ENCODE data around the gene GGT6.

Gene GGT6

GRCh38 chr17:4520060-4520893 lies 40.1 kb downstream of the GGT6 start:
- H3K4me3 ChIP-seq (ENCODE audit: low read depth, low read length), result no peak overlapping the region
- TF ChIP-seq CTCF (conservative IDR thresholded peaks at IDR 0.05; ENCODE audit: low read depth, low read length), result no peak
- no peak for DNase-seq (ENCODE audit: low read depth)

DNA sequence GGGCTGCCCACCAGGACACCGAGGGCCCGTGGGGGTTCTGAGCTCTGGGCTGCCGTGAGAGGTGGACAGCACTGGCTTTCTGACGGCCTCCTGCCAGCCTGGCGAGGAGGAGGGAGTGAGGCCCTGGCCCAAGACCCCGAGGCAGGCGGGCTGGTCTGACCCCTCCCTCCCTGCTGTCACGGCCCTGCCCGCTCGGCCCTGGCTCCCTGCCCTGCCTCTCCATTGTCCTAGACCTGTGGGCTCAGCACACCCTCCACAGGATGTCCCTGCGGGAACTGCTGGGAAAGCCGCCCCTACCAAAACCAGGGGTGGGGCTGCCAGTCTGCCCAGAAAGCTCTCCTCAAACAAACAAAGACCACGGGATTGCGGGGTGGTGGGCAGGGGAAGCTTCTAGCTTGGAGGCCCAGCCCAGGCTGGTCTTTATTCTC lies 41.0 kb downstream of the GGT6 start:
- no peak for TF ChIP-seq CTCF (conservative IDR thresholded peaks at IDR 0.05; ENCODE audit: low read depth, low read length)
- H3K4me3 ChIP-seq (ENCODE audit: low read depth, low read length), result no peak overlapping the region
- no peak for DNase-seq (ENCODE audit: low read depth)

DNA sequence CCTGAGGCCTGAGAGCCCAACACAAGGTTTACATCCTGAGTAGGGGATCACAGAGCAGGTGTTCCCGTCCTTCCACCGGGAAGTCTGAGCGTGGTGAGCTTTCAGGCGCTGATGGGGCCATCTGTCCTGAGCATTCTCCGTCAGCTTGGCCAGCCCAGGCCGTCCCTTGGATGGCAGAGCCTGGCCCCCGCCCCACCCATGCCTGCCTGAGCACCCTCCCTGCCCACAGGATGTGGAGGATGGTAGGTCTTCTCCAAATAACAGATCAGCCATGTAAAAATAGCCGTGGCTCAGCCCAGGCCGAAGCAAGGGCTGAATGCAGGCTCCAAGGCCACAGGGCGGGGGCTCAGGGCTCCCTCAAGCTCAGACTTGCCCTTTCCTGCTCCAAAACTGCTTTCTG lies 41.5 kb downstream of the GGT6 start:
- no peak overlapping the region for H3K4me3 ChIP-seq (ENCODE audit: low read depth, low read length)
- no peak for DNase-seq (ENCODE audit: low read depth)
- TF ChIP-seq CTCF (conservative IDR thresholded peaks at IDR 0.05; ENCODE audit: low read depth, low read length), result no peak

DNA sequence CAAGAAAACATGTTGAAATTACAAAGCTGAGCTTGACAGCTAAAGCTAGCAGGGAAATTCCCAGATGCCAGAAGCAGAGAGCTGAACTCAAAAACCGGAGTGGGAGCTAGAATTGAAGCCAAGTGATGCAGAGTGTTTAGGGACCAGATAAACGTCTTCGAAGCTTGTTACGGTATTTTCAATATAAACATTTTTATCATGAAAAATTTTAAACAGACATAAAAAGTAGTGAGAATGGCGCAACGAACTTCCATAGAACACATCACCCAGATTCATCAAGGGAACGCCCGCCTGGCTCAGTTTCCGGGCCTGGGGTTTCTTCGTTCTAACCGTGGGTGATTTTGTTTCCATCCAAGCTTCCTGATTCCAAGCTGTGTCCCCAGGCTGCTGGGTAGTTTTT lies 43.6 kb downstream of the GGT6 start:
- no peak for TF ChIP-seq CTCF (conservative IDR thresholded peaks at IDR 0.05; ENCODE audit: low read depth, low read length)
- peak; percentile 74 for DNase-seq (ENCODE audit: low read depth)
- no peak overlapping the region for H3K4me3 ChIP-seq (ENCODE audit: low read depth, low read length)

DNA sequence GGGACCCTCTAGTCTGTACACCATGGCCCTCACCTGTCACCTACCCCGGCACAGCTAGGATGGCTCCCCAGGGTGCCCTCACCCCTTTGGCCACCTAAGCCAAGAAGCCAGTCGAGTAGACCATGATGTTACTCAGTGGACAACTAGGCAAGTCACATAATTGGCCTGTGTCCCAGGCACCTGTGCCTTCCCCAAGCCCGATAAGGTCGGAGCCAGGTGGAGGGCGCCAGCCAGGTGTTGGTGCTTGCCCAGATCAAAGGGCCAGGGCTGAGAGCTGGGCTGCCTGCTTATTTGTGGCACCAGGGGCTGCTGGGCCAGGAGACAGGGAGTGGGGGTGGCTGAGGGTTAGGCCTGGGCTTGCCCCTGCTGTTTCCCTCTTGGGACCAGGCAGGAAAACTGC lies 44.9 kb downstream of the GGT6 start:
- no peak for DNase-seq (ENCODE audit: low read depth)
- no peak for TF ChIP-seq CTCF (conservative IDR thresholded peaks at IDR 0.05; ENCODE audit: low read depth, low read length)
- no peak overlapping the region for H3K4me3 ChIP-seq (ENCODE audit: low read depth, low read length)

- H3K4me3 ChIP-seq (ENCODE audit: low read depth, low read length), result no peak overlapping the region
- TF ChIP-seq CTCF (conservative IDR thresholded peaks at IDR 0.05; ENCODE audit: low read depth, low read length), result no peak
- no peak for DNase-seq (ENCODE audit: low read depth)
Measured at GRCh38 chr17:4514779-4515178, 45.6 kb downstream of the GGT6 start.

DNA sequence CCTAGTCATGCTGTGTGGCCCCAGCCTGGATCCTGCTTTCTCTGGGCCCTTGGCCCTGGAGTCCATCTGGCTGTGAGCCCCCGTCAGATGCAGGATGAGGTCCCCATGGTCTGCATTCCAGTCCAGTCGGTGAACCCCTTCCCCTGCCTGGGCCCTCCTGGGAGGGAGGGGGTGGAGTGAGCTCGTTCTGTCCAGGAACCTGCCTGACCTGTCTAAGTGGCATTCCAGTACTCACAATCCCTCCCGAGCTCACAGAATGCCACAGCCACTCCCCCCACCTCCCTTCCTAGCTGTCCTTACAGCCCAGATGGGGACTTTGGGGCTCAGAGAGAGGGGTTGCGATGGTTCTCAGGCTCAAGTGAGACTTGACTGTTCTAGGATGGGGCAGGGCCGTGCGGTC lies 46.2 kb downstream of the GGT6 start:
- no peak for DNase-seq (ENCODE audit: low read depth)

More for the DNA sequence above, 46.2 kb downstream of the GGT6 start:
- no peak overlapping the region for H3K4me3 ChIP-seq (ENCODE audit: low read depth, low read length)
- no peak for TF ChIP-seq CTCF (conservative IDR thresholded peaks at IDR 0.05; ENCODE audit: low read depth, low read length)
